ENCODE data around the gene SCML2. TPM values are rescaled to one million over a fixed set of nuclear protein-coding genes. Genes with fewer than 3 reads are reported as not detected.
A peak's percentile ranks its signal among the peaks of the same experiment; 100 is the strongest.

The SCML2 gene
- total and polyA plus RNA-seq, 2 of the 8 experiments (the other 6 are each of a cell fraction or from before 2014, with no cell fraction given): 14.6 to 18.9 TPM

- Histone ChIP-seq H2AFZ (ENCODE audit: low read length) (no peak overlapping the region), H2BK5ac (ENCODE audit: low read depth, low read length) (no peak overlapping the region), H3K79me2 (ENCODE audit: control insufficient read depth in 1 of 2, insufficient read depth in 2 of 2, low read length in 2 of 2) (peaks cover 0 to 5% of the 10 kb centered on the region in 2 experiments; a peak in 1 of 4 replicates), H3K79me1 (ENCODE audit: low read depth, low read length) (no peaks in the 10 kb centered on the region), H3K23ac (ENCODE audit: insufficient read length) (no peak overlapping the region), H2AK5ac (ENCODE audit: low read depth, low read length) (no peak overlapping the region), H3K9me3 (ENCODE audit: insufficient read depth in 2 of 2, low read depth in 1 of 2, low read length in 1 of 2) (no peaks in the 10 kb centered on the region), H3K56ac (replicated peaks; ENCODE audit: insufficient read length, low read depth, low read length) (no peak overlapping the region), H2BK12ac (ENCODE audit: low read depth, low read length) (no peak overlapping the region), H3K14ac (ENCODE audit: insufficient read length) (no peak overlapping the region), H3K27ac (ENCODE audit: low read depth, low read length) (no peak overlapping the region), H3K9ac (replicated peaks in 1 of 4; ENCODE audit: extremely low read depth in 1 of 4, low read depth in 3 of 4, low read length in 3 of 4) (no peak overlapping the region), H3K23me2 (ENCODE audit: low read depth, low read length) (no peaks in the 10 kb centered on the region), H3K4me3 (ENCODE audit: extremely low read depth in 1 of 4, insufficient read depth in 2 of 4, low read depth in 3 of 4, low read length in 4 of 4) (peak overlapping the region in 1 of 4 experiments; percentile 45; a peak in 2 of 8 replicates), H4K8ac (ENCODE audit: extremely low read depth, insufficient read depth, low read length) (no peak overlapping the region), H3K36me3 (ENCODE audit: control insufficient read depth in 2 of 4, insufficient read depth in 4 of 4, low read length in 3 of 4) (no peaks in the 10 kb centered on the region), H3K4me2 (ENCODE audit: insufficient read depth in 1 of 2, low read depth in 2 of 2, low read length in 2 of 2) (peak overlapping the region in 1 of 2 experiments; percentile 38; a peak in 3 of 4 replicates), H4K20me1 (replicated peaks in 1 of 2; ENCODE audit: control insufficient read depth in 1 of 2, insufficient read depth in 2 of 2, low read length in 2 of 2) (no peaks in the 10 kb centered on the region), H3K4ac (replicated peaks; ENCODE audit: insufficient read length, low read depth, low read length) (no peak overlapping the region), H2BK20ac (ENCODE audit: low read length) (no peak overlapping the region), H4K91ac (replicated peaks; ENCODE audit: insufficient read length, low read length) (no peak overlapping the region), H2BK15ac (ENCODE audit: low read length) (no peak overlapping the region), H3K4me1 (replicated peaks in 1 of 4; ENCODE audit: control insufficient read depth in 3 of 4, insufficient read depth in 4 of 4, low read length in 3 of 4) (peaks cover 2 to 8% (median 6%) of the 10 kb centered on the region in 4 experiments; a peak in 4 of 7 replicates), H2BK120ac (replicated peaks; ENCODE audit: low read depth, low read length) (no peak overlapping the region), H4K5ac (ENCODE audit: insufficient read length, low read depth, low read length) (no peak overlapping the region), H3K18ac (ENCODE audit: extremely low read depth, low read length) (no peak overlapping the region), H3K27me3 (replicated peaks in 1 of 4; ENCODE audit: control insufficient read depth in 3 of 4, extremely low read depth in 1 of 4, insufficient read depth in 3 of 4, low read length in 3 of 4) (no peaks in the 10 kb centered on the region)
- CTCF ChIA-PET (ENCODE audit: partially characterized antibody): interaction anchor here (1.4 kb wide), 1 partner anchor 9 kb away, joined by 6 read pairs; no protein-coding TSS in a partner anchor
- FAIRE-seq: peak; percentile 92
- 8% methylated on average over 3 of the region's 3 CpGs; no CpG with 5 or more reads in 1 of the 2 experiments for WGBS, 2 experiments (ENCODE audit: extremely low coverage in 1 of 2, insufficient coverage in 1 of 2, insufficient read length in 1 of 2, insufficient replicate concordance in 2 of 2, low coverage in 1 of 2, low lambda C conversion rate in 2 of 2, missing lambda C conversion rate in 1 of 2)
- DNase-seq (ENCODE audit: low read depth in 1 of 2, low spot score in 2 of 2): no peak
- POLR2A ChIA-PET (ENCODE audit: partially characterized antibody): no interaction called here
- TF ChIP-seq POLR2AphosphoS5 (IDR thresholded peaks at IDR 0.05; ENCODE audit: low read depth, low read length) (no peak), CBX8 (IDR thresholded peaks at IDR 0.05; ENCODE audit: borderline replicate concordance, low read depth, low read length) (no peak), HDAC2 (IDR thresholded peaks at IDR 0.05; ENCODE audit: borderline replicate concordance in 1 of 2, low read depth in 2 of 2, low read length in 2 of 2) (no peak), RXRA (IDR thresholded peaks at IDR 0.05; ENCODE audit: insufficient read depth, low read depth, low read length) (no peak), PHF8 (conservative IDR thresholded peaks at IDR 0.05; ENCODE audit: low read depth, low read length) (no peak), SRF (IDR thresholded peaks at IDR 0.05; ENCODE audit: low read depth, low read length) (no peak), BCL11A (IDR thresholded peaks at IDR 0.05; ENCODE audit: low read depth in 2 of 2, low read length in 2 of 2) (no peak), BRCA1 (IDR thresholded peaks at IDR 0.05; ENCODE audit: low read depth, low read length) (no peak), TAF7 (optimal IDR thresholded peaks at IDR 0.05; ENCODE audit: borderline replicate concordance, low read depth, low read length) (no peak), GTF2F1 (IDR thresholded peaks at IDR 0.05; ENCODE audit: borderline replicate concordance, low read depth, low read length) (no peak), JUN (IDR thresholded peaks at IDR 0.05; ENCODE audit: low read depth, low read length) (no peak), E2F6 (IDR thresholded peaks at IDR 0.05) (no peak)
- TF ChIP-seq, protein P1, sequence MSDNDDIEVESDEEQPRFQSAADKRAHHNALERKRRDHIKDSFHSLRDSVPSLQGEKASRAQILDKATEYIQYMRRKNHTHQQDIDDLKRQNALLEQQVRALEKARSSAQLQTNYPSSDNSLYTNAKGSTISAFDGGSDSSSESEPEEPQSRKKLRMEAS (IDR thresholded peaks at IDR 0.05): no peak
Observed at GRCh38 chrX:18288716-18289115, 65.8 kb downstream of the SCML2 start.
